GM12878 (cell line): ENCODE measurements around the gene QRFP. TPM values are rescaled to one million over a fixed set of nuclear protein-coding genes. Genes with fewer than 3 reads are reported as not detected.

ENCODE experiments used
- ATAC-seq: fragments of 200-7000 bp; cut with Tn5 transposase; 3 replicates; pipeline ENCODE4 v1.9.1; 2020; ENCODE audit warnings: mild to moderate bottlenecking, moderate library complexity
- BruUV-seq: library from RNA; stranded (reverse); fragments of 400-500 nt; replicated peaks from 2 replicates; lab custom pipeline; 2021; lab: Mats Ljungman, UMichigan
- CTCF ChIA-PET: fragments of 300-600 bp; sonication (Branson Sonifier 250); formaldehyde crosslinking; extraction: SDS; loops from one replicate; lab custom pipeline; 2021; ENCODE audit warnings: inconsistent platforms; lab: Yijun Ruan, JAX
- POLR2A ChIA-PET: fragments of 350-600 bp; formaldehyde crosslinking; extraction: SDS; loops from one replicate; lab custom pipeline; 2021; ENCODE audit warnings: inconsistent platforms; lab: Charles Lee
- RAD21 ChIA-PET: fragments of 300-600 bp; sonication (Branson Sonifier 250); formaldehyde crosslinking; loops from one replicate; lab custom pipeline; 2023; ENCODE audit warnings: antibody characterized with exemption; ENCODE audit not compliant: unreplicated experiment; lab: Charles Lee
- SMC1A ChIA-PET: fragments of 300-600 bp; sonication (Branson Sonifier 250); formaldehyde crosslinking; loops from one replicate; lab custom pipeline; 2023; ENCODE audit not compliant: unreplicated experiment, uncharacterized antibody; lab: Charles Lee
- DNase-seq: peaks from one replicate; pipeline ENCODE4 v3.0.0-alpha.2; 2011; ENCODE audit warnings: low read depth, low spot score
- FAIRE-seq: peaks from 3 replicates; lab custom pipeline; 2011; peaks lifted over from hg19 to GRCh38; lab: Jason Lieb, UNC
- H2AFZ ChIP-seq: 2 replicates; pipeline ENCODE4 v1.6.0; 2011; ENCODE audit warnings: low read depth, low read length, control low read depth; ENCODE audit not compliant: control insufficient read depth
- H3K27ac ChIP-seq: 2 replicates; pipeline ENCODE4 v1.5.1; 2011; ENCODE audit warnings: control low read depth; ENCODE audit not compliant: control insufficient read depth, insufficient read depth
- H3K27me3 ChIP-seq, 2 experiments: replicated peaks in 1 of 2; 2 replicates each; pipeline versions ENCODE4 v1.6.0 to v1.6.1; 2011; ENCODE audit warnings: low read length in 1 of 2; ENCODE audit not compliant: control insufficient read depth in 2 of 2, insufficient read depth in 2 of 2
- H3K36me3 ChIP-seq, 2 experiments: 2 replicates each; pipeline ENCODE4 v1.5.1; 2011; ENCODE audit warnings: low read length in 1 of 2; ENCODE audit not compliant: control insufficient read depth in 2 of 2, insufficient read depth in 2 of 2
- H3K4me1 ChIP-seq: 2 replicates; pipeline ENCODE4 v1.6.1; 2011; ENCODE audit warnings: mild to moderate bottlenecking, low read length, moderate library complexity, mixed read lengths; ENCODE audit not compliant: control insufficient read depth, insufficient read depth
- H3K4me2 ChIP-seq: 2 replicates; pipeline ENCODE4 v1.6.0; 2011; ENCODE audit warnings: control low read depth; ENCODE audit not compliant: control insufficient read depth, insufficient read depth
- H3K4me3 ChIP-seq: fragments of 200-600 bp; sonication (generic); 2 replicates; pipeline ENCODE4 v1.5.1; 2016
- H3K79me2 ChIP-seq: 2 replicates; pipeline ENCODE4 v1.6.0; 2011; ENCODE audit warnings: low read length; ENCODE audit not compliant: control insufficient read depth, insufficient read depth
- H3K9ac ChIP-seq: 2 replicates; pipeline ENCODE4 v1.8.0; 2011; ENCODE audit warnings: low read length, control low read depth, mixed read lengths; ENCODE audit not compliant: control insufficient read depth, insufficient read depth
- H3K9me3 ChIP-seq: replicated peaks from 3 replicates; pipeline ENCODE4 v1.5.1; 2011; ENCODE audit warnings: mild to moderate bottlenecking, low read length; ENCODE audit not compliant: control insufficient read depth, insufficient read depth
- H4K20me1 ChIP-seq: 2 replicates; pipeline ENCODE4 v1.6.0; 2011; ENCODE audit not compliant: control insufficient read depth, insufficient read depth
- CBX5 ChIP-seq: sonication (generic); IDR thresholded peaks from 2 replicates; pipeline ENCODE4 v1.6.1; 2016; ENCODE audit warnings: low read depth, moderate library complexity, mild to moderate bottlenecking, inconsistent platforms
- CHD4 ChIP-seq: fragments of 200-600 bp; sonication (generic); IDR thresholded peaks from 2 replicates; pipeline ENCODE4 v1.6.1; 2016; ENCODE audit warnings: mild to moderate bottlenecking
- CTCF ChIP-seq, 3 experiments: IDR thresholded peaks in 2 of 3; conservative IDR thresholded peaks in 1 of 3; 2 replicates each; pipeline ENCODE4 v1.5.1; 2011; ENCODE audit warnings: low read depth in 3 of 3, low read length in 3 of 3, mild to moderate bottlenecking in 3 of 3, control low read depth in 2 of 3, moderate library complexity in 2 of 3, inconsistent platforms in 1 of 3, mixed read lengths in 1 of 3; ENCODE audit not compliant: control insufficient read depth in 2 of 3, insufficient read depth in 1 of 3; ENCODE audit errors: extremely low read depth in 1 of 3
- HDAC6 ChIP-seq: fragments of 200-600 bp; sonication (generic); IDR thresholded peaks from one replicate; pipeline ENCODE4 v1.8.0; 2017; ENCODE audit warnings: antibody characterized with exemption; ENCODE audit not compliant: unreplicated experiment
- JUNB ChIP-seq: IDR thresholded peaks from 2 replicates; pipeline ENCODE4 v1.6.1; 2016; ENCODE audit warnings: antibody characterized with exemption, mild to moderate bottlenecking
- POLR2AphosphoS2 ChIP-seq: IDR thresholded peaks from 2 replicates; pipeline ENCODE4 v1.6.1; 2011; ENCODE audit warnings: low read depth, mild to moderate bottlenecking, low read length, improper control_type of control experiment, moderate library complexity
- PRDM15 ChIP-seq: fragments of 450-650 bp; formaldehyde crosslinking; IDR thresholded peaks from 2 replicates; pipeline ENCODE4 v1.4.0; 2020; ENCODE audit warnings: mild to moderate bottlenecking, moderate library complexity
- RB1 ChIP-seq: fragments of 450-650 bp; formaldehyde crosslinking; IDR thresholded peaks from 2 replicates; pipeline ENCODE4 v1.6.1; 2017; ENCODE audit warnings: mild to moderate bottlenecking, borderline replicate concordance
- RFX5 ChIP-seq: IDR thresholded peaks from 2 replicates; pipeline ENCODE4 v1.6.1; 2011; ENCODE audit warnings: low read depth, low read length, improper control_type of control experiment
- TARDBP ChIP-seq: IDR thresholded peaks from 2 replicates; pipeline ENCODE4 v1.6.1; 2016; ENCODE audit warnings: borderline replicate concordance
- TBL1XR1 ChIP-seq: IDR thresholded peaks from 2 replicates; pipeline ENCODE4 v1.6.1; 2012; ENCODE audit warnings: low read depth, low read length, improper control_type of control experiment
- YBX1 ChIP-seq: fragments of 450-650 bp; IDR thresholded peaks from 2 replicates; pipeline ENCODE4 v1.6.1; 2016; ENCODE audit warnings: antibody characterized with exemption
- ZBTB11 ChIP-seq: fragments of 450-650 bp; formaldehyde crosslinking; IDR thresholded peaks from 2 replicates; pipeline ENCODE4 v1.5.0; 2022; ENCODE audit warnings: mild to moderate bottlenecking, missing genetic modification characterization
- WGBS: methylation state at CpG from one replicate; pipeline ENCODE4 v1.1.6; 2016; ENCODE audit warnings: low lambda C conversion rate; ENCODE audit not compliant: insufficient replicate concordance, insufficient coverage; ENCODE audit errors: missing lambda C conversion rate; 5-methylcytosine and 5-hydroxymethylcytosine counted together
- in situ Hi-C: fragments of 300-500 bp; cut with MboI; formaldehyde crosslinking; loops from 9 replicates; pipeline ENCODE4 v1.14.3; 2018; ENCODE audit warnings: mixed read lengths
- intact Hi-C: fragments of 100-400 bp; cut with micrococcal nuclease; formaldehyde crosslinking; loops from one replicate; pipeline ENCODE4 v1.14.2; 2022; ENCODE audit not compliant: unreplicated experiment
- polyA plus RNA-seq, 11 experiments: library from polyadenylated mRNA; depleted of rRNA in 4 of 11; unstranded in 6 of 11; stranded (reverse) in 5 of 11; fragments of >200 nt; fragmentation: Nextera tagmentation in 4 of 11; fragmentation: Illumina TruSeq in 1 of 11; extraction: Ambion mirVana in 4 of 11; extraction: Trizol in 1 of 11; gene quantifications; 1 replicate in 1 of 11; 2 replicates in 10 of 11; pipeline versions ENCODE4 v1.2.1 to v1.2.3, GENCODE V29; 2011 to 2016; ENCODE audit warnings: inconsistent platforms in 2 of 11, missing spikeins in 2 of 11, low read depth in 1 of 11
- total RNA-seq, 4 experiments: library from RNA; depleted of rRNA in 3 of 4; stranded (reverse); fragments of >200 nt in 3 of 4; fragmentation: Illumina TruSeq in 1 of 4; extraction: Trizol in 1 of 4; gene quantifications; 2 replicates each; pipeline versions ENCODE4 v1.2.1 to v1.2.3, GENCODE V29; 2013 to 2021

The QRFP gene
- total and polyA plus RNA-seq, 10 of the 15 experiments (the other 5 are each of a cell fraction or from before 2014, with no cell fraction given), result not detected

GRCh38 chr9:130911254-130912049 is 14.8 kb upstream of the QRFP start:
- H3K4me2 ChIP-seq, result no peak overlapping the region
- no peaks in the 10 kb centered on the region for H3K36me3 ChIP-seq
- no peaks in the 10 kb centered on the region for H4K20me1 ChIP-seq
- no peak for FAIRE-seq
- no peak overlapping the region for H2AFZ ChIP-seq
- no peaks in the 10 kb centered on the region for H3K79me2 ChIP-seq
- H3K9me3 ChIP-seq, result no peaks in the 10 kb centered on the region
- H3K4me3 ChIP-seq, result no peak overlapping the region
- H3K9ac ChIP-seq, result no peak overlapping the region
- ChIA-PET CTCF (interaction anchor here (1.0 kb wide), 1 partner anchor 46 kb away, joined by 3 read pairs; no protein-coding TSS in a partner anchor), RAD21 (no interaction called here), POLR2A (interaction anchor here (0.6 kb wide), 2 partner anchors 41 to 454 kb away, joined by 4 to 6 read pairs; no protein-coding TSS in a partner anchor), SMC1A (interaction anchor here (0.9 kb wide), 1 partner anchor 210 kb away, joined by 3 read pairs; no protein-coding TSS in a partner anchor)
- no TSS peak for BruUV-seq
- WGBS, result 49% methylated on average over 19 of the region's 26 CpGs
- TF ChIP-seq PRDM15 (CRISPR knock-in tag) (no peak), YBX1 (no peak), TARDBP (no peak), CBX5 (no peak), TBL1XR1 (no peak), POLR2AphosphoS2 (no peak), HDAC6 (no peak), RB1 (no peak), CHD4 (no peak), JUNB (no peak), ZBTB11 (CRISPR knock-in tag) (no peak), CTCF (IDR thresholded peaks at IDR 0.05 in 2 of 3, conservative IDR thresholded peaks at IDR 0.05 in 1 of 3; ENCODE audit: control insufficient read depth in 2 of 3, extremely low read depth in 1 of 3, insufficient read depth in 1 of 3, low read depth in 3 of 3, low read length in 3 of 3) (no peak), RFX5 (no peak)
- DNase-seq, result no peak
- H3K27me3 ChIP-seq, result no peaks in the 10 kb centered on the region
- in situ Hi-C loops (no loop called here), intact Hi-C loops (no loop called here)
- no peaks in the 10 kb centered on the region for H3K4me1 ChIP-seq
- no peak for ATAC-seq
- no peak overlapping the region for H3K27ac ChIP-seq
